ENCODE results near the gene STMND1. TPM values are rescaled to one million over a fixed set of nuclear protein-coding genes. Genes with fewer than 3 reads are reported as not detected.

The STMND1 gene
- total and polyA plus RNA-seq, 10 of the 15 experiments (the other 5 are each of a cell fraction or from before 2014, with no cell fraction given) = 0.15 TPM; not detected in 9

GRCh38 chr6:17083397-17083796, 18.5 kb upstream of the STMND1 start:
- no peaks in the 10 kb centered on the region for H3K9me3 ChIP-seq (replicated peaks; ENCODE audit: control insufficient read depth, insufficient read depth, low read length)
- no peak overlapping the region for H3K4me3 ChIP-seq
- intact Hi-C loops (cut with micrococcal nuclease; ENCODE audit: unreplicated experiment) (loop anchor here (10.0 kb wide), 1 partner anchor 799 kb away; no protein-coding TSS in a partner anchor), in situ Hi-C loops (cut with MboI) (loop anchor here (10.0 kb wide), 1 partner anchor 799 kb away; no protein-coding TSS in a partner anchor)
- no peak overlapping the region for H3K4me2 ChIP-seq (ENCODE audit: control insufficient read depth, insufficient read depth)
- no TSS peak for BruUV-seq (replicated peaks)
- no peak overlapping the region for H2AFZ ChIP-seq (ENCODE audit: control insufficient read depth, low read depth, low read length)
- no peaks in the 10 kb centered on the region for H4K20me1 ChIP-seq (ENCODE audit: control insufficient read depth, insufficient read depth)
- ChIA-PET POLR2A (no interaction called here), CTCF (no interaction called here), SMC1A (ENCODE audit: uncharacterized antibody, unreplicated experiment) (no interaction called here), RAD21 (ENCODE audit: unreplicated experiment) (no interaction called here)
- TF ChIP-seq, protein P1, sequence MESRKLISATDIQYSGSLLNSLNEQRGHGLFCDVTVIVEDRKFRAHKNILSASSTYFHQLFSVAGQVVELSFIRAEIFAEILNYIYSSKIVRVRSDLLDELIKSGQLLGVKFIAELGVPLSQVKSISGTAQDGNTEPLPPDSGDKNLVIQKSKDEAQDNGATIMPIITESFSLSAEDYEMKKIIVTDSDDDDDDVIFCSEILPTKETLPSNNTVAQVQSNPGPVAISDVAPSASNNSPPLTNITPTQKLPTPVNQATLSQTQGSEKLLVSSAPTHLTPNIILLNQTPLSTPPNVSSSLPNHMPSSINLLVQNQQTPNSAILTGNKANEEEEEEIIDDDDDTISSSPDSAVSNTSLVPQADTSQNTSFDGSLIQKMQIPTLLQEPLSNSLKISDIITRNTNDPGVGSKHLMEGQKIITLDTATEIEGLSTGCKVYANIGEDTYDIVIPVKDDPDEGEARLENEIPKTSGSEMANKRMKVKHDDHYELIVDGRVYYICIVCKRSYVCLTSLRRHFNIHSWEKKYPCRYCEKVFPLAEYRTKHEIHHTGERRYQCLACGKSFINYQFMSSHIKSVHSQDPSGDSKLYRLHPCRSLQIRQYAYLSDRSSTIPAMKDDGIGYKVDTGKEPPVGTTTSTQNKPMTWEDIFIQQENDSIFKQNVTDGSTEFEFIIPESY (IDR thresholded peaks at IDR 0.05) = no peak
- TF ChIP-seq HCFC1 (IDR thresholded peaks at IDR 0.05; ENCODE audit: low read length) (no peak), TBL1XR1 (IDR thresholded peaks at IDR 0.05; ENCODE audit: low read depth, low read length) (no peak), RBBP5 (conservative IDR thresholded peaks at IDR 0.05) (no peak), ZNF207 (IDR thresholded peaks at IDR 0.05; ENCODE audit: borderline replicate concordance) (no peak), HDAC6 (IDR thresholded peaks at IDR 0.05; ENCODE audit: unreplicated experiment) (no peak), ZNF622 (IDR thresholded peaks at IDR 0.05) (no peak), ZNF217 (IDR thresholded peaks at IDR 0.05) (no peak), PML (IDR thresholded peaks at IDR 0.05; ENCODE audit: low read length) (no peak), IRF4 (IDR thresholded peaks at IDR 0.05; ENCODE audit: low read depth, low read length) (no peak), ASH2L (IDR thresholded peaks at IDR 0.05; ENCODE audit: borderline replicate concordance, low read depth) (no peak)
- TF ChIP-seq, protein P2, sequence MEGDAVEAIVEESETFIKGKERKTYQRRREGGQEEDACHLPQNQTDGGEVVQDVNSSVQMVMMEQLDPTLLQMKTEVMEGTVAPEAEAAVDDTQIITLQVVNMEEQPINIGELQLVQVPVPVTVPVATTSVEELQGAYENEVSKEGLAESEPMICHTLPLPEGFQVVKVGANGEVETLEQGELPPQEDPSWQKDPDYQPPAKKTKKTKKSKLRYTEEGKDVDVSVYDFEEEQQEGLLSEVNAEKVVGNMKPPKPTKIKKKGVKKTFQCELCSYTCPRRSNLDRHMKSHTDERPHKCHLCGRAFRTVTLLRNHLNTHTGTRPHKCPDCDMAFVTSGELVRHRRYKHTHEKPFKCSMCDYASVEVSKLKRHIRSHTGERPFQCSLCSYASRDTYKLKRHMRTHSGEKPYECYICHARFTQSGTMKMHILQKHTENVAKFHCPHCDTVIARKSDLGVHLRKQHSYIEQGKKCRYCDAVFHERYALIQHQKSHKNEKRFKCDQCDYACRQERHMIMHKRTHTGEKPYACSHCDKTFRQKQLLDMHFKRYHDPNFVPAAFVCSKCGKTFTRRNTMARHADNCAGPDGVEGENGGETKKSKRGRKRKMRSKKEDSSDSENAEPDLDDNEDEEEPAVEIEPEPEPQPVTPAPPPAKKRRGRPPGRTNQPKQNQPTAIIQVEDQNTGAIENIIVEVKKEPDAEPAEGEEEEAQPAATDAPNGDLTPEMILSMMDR (IDR thresholded peaks at IDR 0.05 in 2 of 3, conservative IDR thresholded peaks at IDR 0.05 in 1 of 3; ENCODE audit: control insufficient read depth in 2 of 3, extremely low read depth in 1 of 3, insufficient read depth in 1 of 3, low read depth in 3 of 3, low read length in 3 of 3) = no peak
- 15% methylated on average over 3 of the region's 3 CpGs for WGBS (ENCODE audit: insufficient coverage, insufficient replicate concordance, low lambda C conversion rate, missing lambda C conversion rate)
- no peak overlapping the region for H3K27ac ChIP-seq (ENCODE audit: control insufficient read depth, insufficient read depth)
- no peaks in the 10 kb centered on the region for H3K4me1 ChIP-seq (ENCODE audit: control insufficient read depth, insufficient read depth, low read length)
- H3K9ac ChIP-seq (ENCODE audit: control insufficient read depth, insufficient read depth, low read length) = no peak overlapping the region
- H3K36me3 ChIP-seq (ENCODE audit: control insufficient read depth in 2 of 2, insufficient read depth in 2 of 2, low read length in 1 of 2) = no peaks in the 10 kb centered on the region
- no peaks in the 10 kb centered on the region for H3K27me3 ChIP-seq (replicated peaks in 1 of 2; ENCODE audit: control insufficient read depth in 2 of 2, insufficient read depth in 2 of 2, low read length in 1 of 2)
- DNase-seq (ENCODE audit: low read depth, low spot score) (no peak), ATAC-seq (no peak), FAIRE-seq (no peak)
- H3K79me2 ChIP-seq (ENCODE audit: control insufficient read depth, insufficient read depth, low read length) = no peaks in the 10 kb centered on the region

All from GM12878 (cell line).